ENCODE data around the gene RPL3. TPM values are rescaled to one million over a fixed set of nuclear protein-coding genes. Genes with fewer than 3 reads are reported as not detected.
"Not testable (repeated sequence)": the region's sequence is repeated elsewhere in the genome, so short reads cannot be mapped to it uniquely, and the experiment has no call there.

The RPL3 gene
- polyA plus RNA-seq, 10 donors = 1,869 to 3,670 (median 2,846) TPM

DNA sequence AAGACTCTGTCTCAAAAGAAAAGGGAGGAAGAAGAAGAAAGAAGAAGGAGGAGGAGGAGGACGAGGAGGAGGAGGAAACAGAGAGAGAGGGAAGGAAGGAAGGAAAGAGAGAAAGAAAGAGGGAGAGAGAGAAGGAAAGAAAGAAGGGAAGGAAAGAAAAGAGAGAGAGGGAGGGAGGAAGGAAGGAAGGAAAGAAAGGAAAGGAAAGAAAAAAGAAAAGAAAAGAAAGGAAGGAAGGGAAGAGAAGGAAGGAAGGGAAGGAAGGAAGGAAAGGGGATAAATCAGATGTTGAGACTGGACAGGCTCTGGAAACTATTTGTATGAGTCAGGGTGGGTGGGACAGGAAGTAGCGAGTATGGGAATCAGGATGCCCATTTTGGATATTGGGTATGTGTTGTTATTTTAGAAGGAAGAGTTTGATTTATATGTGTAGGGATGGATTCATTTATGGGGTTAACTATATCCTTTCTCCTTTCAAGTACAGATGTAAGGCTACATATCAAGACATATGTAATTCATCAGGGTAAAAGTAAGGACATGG, 6.0 kb upstream of the RPL3 start:
- no peak for DNase-seq

DNA sequence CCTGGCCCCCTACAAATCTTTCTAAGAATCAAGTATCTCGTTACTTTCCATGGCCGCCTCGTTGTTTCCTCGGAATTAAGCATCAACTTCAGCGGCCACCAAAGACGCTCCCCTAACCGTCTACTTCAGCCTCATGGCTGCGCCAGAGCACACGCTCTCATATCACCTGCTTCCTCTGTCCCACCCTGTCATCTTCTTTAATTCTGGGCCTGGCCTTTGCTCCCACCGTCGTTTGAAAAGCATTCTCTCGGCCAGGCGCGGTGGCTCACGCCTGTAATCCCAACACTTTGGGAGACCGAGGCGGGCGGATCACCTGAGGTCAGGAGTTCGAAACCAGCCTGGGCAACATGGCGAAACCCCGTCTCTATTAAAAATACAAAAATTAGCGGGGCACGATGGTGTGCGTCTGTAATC, 1.2 kb upstream of the RPL3 start:
- DNase-seq = not testable (repeated sequence)

DNA sequence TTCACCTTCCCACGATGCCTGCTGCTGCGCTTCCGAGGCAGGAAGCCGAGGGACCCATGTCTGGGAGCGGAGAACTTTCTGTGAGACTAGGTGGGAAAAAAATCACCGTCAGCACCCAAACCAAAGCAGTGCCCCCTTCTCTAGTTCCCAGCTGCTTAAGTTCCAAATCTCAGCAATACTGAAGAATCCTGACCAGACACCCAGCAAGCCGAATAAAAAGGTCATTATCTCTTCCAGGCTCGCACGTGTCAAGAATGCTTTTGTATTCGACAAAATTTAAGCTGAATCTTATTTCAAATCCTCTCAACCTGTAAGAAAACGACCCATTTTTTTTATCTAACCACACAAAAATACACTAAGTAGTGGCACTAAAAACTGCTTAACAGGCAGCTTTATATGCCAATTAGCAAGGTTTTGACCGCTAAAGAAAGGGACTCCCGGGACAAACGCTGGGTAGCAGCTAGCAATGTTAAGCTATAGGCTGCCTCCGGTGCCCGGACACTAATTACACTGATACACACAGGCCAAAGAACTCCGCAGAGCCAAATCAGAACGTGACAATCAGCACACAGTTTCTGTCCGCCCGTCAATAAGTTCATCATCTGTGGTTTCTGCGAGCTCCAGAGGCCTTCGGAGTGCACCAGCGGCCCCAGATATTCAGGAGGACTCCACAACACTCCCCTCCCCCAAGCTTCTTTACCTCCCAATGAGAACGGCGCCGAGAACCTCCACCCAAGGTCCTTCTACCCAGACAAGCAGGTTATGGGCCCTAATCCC, 728 bp downstream of the RPL3 start:
- no peak for DNase-seq

DNA sequence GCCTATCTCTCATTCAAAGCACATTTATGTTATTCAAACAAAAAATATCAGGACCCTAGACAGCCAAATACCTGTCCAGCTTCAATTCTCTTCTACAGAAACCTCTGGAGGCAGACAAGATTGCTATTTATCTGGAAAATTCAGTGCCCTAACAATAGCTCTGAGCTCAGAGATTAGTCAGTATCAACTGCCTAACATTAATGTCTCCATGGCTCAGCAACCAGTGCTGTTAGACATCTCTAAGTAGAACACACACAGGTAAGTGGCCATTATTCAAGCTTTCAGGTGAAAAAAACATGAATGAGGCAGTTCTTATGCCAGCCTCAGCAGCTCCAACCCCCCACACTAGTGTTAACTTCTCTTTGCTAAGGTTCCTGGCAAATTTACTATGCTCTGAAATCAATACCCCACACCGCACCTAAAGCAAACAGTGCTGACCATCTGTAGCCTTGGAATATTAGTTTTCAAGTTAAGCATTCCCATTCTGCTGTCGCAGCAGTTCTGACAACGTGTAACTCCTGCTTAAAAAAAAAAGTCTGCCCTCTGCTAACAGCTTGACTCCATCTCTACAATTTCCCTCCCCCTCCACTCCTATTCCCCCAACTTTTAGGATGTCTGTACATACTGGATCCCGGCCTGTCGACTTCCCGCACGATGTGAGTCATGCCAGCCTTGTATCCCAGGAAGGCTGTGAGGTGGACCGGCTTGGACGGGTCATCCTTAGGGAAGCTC, 1.5 kb downstream of the RPL3 start:
- DNase-seq = no peak

DNA sequence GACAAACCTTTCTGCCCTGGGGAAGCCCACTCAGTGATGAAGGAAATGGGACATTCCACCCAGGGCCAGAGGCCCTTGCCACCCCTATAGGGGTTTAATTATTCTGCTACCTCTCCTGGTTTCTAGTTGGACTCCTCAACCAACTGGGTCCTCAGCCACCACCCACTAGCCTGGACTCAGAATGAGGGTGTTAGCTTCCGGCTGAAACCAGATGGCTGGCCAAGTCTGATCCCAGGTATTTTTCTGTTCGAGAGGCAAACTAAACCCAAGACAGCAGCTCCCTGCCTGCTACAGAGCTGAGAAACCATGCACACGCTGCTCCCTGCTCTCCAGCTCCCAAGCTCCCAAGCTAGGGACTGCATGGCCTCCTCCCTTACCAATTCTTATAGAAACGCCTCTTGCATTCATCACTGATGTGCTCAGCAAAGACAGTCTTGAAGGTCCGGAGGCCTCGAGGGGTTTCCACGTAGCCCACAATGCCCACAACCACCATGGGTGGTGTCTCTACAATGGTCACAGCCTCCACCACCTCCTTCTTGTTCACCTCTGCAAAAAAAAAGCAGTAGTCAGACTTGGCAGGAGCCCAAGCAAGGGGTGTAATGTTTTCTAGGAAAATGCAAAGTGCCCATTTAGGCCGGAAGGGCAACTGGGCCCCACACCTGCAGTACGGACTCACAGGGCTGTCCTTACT, 2.2 kb downstream of the RPL3 start:
- DNase-seq = no peak

DNA sequence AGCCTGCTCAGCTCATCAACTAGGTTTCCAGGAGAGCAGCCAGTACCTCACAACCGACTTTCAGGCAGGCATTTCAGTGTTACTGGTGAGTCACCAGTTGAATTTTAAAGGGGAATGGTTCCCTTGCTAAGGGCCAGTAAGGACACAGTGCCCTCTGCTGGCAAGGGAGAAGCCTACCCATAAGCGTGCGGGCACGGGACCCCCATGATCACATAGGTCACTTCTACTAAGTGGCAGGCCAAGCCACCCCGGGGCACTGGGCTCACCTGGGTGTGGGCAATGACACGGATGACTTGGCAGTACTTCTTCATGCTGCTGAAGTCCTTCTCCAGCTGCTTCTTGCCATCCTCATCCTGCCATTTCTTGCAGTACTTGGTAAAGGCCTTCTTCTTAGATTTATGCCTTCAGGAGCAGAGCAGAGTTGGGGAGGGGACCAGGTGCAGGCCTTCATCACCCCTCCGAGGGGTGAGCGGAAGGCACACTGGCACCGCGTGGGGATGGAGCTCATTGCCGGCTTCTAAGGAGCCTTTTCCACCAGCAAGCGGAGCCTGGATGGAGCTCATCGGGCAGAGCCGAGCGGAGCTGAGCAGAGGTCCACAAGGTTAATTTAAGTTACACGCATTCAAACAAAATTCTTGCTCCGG, 2.9 kb downstream of the RPL3 start:
- DNase-seq = peak; percentile 67 to 85 (median 77)

DNA sequence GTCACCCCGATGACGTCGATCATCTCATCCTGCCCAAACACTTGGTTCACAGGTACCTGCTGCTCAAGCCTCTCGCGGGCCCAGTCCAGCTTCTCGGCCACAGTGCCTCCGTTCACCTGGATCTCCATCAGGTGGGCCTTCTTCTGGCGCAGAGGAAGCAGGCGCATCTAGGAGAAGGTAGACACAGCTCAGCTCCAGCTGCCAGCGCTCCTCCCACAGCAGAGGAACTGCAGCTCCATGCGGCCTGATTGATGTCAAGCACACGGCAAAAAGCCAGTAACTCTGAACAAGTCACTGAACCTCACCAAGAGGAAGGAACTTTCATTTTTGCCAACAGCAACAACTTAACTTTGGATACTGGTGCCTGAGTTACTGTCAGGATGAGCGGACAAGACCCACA, 4.0 kb downstream of the RPL3 start:
- DNase-seq = no peak

DNA sequence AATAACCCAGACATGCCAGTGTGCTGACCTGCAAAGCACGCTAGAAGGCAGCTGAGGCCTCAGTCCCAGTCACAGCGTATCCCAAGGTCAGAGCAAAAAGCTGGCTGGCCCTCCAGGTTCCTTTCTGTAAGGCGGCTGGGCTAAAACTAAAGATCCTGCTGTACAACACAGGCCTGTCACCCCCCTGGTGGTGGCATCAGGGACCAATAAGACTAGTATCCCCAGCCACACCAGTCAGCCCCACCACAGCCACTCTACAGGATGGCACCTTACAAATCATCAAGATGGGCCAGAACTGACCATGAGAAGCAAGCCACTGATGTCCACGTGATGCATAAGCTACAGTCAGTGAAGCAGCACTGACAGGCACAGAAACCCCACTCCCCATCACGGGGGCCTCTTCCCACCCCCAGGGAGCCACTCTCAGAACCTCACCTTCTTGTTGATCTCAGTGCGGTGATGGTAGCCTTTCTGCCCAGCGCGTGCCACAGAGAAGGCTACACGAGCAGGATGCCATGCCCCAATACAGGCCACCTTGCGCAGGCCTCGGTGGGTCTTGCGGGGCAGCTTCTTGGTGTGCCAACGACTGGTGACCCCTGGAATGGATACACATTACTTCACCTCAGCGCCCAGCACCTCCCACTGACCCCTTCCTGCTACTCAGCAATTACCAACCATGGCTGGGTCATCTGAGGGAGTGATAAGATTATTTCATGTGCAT, 5.0 kb downstream of the RPL3 start:
- DNase-seq = no peak

DNA sequence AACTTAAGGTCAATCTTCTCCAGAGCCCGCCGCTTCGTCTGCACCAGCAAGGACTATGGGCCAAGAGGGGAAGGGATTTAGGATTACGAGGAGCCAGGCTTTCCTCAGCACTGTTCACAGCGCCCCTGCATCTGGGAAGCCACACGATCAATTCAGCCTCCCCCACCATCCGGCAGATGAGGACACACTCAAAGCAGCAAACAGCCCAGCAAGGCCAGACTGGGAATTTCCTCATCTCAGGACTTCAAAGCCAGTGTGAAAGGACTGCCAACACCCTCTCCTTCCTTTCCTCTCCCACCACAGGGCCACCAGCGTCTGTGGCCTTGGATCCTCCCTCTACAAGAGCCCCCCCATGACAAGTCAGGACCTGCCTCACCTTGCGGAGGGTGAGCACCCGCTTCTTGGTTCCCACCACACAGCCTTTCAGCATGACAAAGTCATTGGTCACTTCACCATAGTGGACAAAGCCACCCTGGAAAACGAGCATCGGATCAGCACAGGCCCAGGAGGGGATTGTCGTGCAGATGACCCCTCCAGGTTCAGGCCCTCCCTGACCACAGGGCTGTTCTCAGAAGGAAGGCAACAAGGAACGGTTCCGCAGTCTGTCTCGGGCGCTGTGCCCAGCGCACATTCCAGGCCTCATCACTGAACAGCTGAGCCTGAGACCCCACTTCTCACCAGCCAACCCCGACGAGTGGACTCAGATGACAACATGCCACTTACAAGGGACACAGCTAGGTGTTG, 6.0 kb downstream of the RPL3 start:
- DNase-seq = no peak

DNA sequence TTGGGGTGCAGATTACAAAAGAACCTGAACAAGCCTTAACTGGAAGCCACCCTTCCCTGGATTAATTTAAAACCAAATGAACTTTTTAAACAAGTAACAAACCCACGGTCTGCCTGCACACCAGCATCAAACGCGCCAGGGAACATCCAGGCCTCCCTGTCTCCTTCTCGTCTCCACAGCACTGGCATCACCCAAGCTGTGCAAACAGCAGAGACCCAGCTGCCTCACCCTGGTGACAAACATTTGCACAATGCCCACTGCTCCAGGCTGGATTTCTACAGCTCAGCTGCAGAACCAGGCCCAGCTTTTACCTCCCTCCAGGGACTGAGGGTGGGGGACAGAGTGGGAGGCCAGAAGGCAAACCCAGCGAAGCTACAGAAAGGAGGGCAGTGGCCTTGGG, 7.0 kb downstream of the RPL3 start:
- DNase-seq = no peak

DNA sequence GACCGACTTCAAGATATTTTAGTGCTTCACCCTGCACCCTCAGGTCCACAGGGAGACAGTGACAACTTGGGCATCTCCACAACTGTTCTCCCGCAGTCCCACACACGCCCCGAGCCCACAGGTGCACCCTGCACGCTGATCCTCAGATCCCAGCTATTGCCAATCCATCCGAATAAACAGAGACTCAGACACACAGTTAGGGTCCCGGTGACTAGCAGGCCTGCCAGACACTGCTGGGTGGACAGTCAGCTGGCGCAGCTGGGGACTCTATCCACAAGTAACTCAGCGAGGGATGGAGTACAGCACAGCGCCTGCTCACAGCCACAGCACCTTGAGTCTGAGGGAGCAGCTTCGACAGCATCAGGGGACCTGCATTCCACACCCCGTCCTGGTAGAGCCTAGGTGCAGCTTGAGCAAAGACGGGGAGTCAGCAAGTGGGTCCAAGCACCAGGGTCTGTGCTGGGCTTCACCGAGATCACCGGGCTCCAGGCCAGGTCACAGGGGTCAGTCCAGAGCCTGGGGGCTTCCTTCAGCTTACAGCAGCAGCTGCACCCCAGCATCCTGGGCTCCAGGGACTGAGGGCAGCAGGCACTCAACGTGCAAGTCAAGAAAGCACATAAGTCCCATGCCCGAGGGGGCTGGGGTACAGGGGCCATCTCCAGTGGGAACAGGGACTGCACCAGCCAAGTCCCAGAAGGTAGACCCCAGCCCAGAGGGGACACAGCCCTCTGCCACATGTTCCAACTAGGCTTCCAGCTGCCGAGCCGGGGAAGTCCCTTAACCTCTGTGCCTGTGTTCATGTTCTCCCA, 7.6 kb downstream of the RPL3 start:
- DNase-seq = no peak

DNA sequence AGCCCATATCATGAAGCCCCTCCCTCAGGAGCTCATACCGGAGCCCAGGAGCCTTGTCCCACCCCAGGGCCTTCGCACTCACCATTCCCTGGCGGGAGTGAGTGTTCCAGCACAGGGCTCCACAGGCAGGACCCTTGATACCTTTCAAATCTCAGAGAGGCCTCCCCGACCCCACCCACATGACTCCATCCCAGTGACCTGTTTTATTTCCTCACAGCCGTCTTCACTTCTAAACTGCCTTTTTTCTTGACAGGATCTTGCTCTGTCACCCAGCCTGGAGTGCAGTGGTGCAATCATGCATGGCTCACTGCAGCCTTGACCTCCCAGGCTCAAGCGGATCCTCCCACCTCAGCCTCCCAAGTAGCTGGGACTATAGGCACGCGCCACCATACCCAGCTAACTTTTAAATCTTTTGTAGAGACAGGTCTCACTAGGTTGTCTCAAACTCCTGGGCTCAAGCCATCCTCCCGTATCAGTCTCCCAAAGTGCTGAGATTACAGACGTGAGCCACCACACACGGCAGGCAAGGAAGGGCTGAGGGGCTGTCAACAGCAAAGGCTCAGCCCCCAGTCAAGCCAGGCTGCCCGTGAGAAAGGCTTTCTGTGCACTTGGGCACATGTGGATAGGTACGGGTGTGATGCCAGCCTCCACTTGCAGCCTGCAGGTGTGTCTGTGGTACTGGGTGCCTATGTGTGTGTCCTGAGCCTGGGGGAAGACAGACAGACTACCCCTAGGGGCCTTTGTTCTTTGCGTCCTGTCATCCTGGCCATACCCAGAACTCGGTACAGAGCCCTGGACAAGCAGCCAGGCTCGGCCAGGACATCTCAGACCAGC, 9.3 kb downstream of the RPL3 start:
- no peak for DNase-seq

DNA sequence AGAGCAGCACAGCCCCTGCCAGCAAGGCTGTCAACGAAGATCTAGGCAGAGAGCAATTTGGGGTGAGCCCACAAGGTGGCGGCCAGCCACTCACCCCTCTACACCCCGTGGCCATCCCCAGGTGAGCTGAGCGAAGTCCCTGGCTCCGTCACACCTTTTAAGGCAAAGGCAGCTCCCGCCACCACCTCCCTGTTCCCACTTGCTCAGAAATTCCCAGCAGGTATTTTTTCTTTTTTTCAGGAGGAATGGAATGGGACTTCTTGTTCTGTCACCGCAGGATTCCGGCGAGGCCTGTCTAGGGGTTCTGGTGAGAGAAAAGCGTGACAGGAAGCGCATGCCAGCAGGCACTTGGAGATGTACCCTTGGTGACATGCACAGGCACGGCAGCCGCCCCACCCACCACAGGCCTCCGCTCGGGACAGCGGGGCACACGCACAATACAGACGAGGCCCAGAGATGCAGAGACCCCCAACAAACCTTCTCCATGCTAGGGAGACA, 10.0 kb downstream of the RPL3 start:
- DNase-seq = no peak

DNA sequence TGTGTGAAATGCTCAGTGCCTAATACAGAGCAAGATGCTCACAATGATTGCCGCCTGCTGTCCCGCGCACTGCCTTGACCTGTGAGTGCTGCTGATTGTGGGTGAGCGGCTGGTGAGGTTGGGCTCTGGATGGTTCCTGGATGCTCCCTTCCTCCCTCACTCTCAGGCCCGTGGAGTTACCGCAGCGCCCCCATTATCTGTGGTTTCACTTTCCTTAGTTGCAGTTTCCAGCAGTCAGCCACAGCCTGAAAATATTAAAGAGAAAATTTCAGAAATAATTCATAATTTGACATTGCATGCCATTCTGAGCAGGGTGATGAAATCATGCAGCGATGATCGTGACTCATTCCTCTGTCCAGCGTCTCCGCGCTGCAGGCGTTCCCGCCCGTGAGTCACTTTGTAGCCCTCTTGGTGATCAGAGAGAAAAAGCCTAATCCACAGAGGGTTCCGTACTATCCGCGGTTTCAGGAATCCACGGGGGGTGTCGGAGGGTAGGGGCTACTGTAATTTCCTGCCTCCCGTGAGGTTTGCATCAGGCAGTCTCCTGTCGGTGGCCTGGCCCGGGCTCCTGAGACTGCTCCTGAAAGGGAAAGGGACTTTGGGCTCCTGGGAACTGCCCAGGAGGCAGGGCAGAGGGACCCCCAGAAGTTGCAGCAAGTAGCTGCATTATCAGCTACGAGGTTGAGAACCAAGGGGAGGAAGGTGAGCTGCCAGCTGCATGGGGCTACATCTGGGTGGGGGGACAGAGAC, 10.6 kb downstream of the RPL3 start:
- DNase-seq = peak in 2 of 3 donors; percentile 61 to 92

DNA sequence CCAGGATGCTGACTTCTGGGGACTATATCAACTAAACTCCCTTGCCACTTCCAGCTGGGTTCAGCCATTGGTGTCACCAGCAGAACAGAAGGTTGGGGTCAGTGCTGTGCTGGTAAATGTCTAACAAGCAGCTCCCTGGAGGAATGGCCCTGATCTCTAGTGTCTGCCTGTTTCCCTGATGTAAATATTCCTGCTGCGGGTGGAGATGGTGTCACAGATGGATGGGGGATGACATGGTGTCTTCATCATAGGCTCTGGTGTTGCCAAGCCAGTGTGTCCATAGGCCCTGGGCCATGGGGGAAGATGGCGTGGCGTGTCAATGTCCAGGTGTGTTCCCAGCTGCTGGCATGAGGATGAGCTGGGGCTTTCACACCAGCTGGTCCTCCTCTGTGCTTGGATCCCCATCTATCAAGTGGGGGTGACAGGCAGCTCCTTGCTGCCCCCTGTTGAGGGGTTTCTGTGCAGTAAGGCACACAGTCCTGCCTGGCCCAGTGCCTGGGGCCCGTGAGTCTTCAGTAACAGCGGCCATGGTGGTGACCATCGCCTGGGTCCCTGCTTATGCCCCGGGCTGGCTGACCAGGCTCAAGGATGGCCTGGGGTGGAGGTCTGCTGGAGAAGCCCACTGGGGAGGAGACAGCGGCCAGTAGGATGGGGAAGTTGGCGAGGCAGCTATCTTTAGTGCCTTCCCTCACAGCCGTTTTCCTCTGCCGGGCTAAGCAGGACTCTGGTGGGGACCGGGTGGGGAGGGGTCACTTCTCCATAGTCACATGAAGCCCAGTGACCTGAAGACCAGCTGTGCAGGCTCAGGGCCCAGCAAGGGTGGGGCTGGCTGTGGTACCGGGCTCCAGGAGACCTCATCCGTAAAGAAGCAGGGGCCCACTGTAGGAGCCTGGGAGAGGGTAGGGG, 12.7 kb downstream of the RPL3 start:
- DNase-seq = no peak

DNA sequence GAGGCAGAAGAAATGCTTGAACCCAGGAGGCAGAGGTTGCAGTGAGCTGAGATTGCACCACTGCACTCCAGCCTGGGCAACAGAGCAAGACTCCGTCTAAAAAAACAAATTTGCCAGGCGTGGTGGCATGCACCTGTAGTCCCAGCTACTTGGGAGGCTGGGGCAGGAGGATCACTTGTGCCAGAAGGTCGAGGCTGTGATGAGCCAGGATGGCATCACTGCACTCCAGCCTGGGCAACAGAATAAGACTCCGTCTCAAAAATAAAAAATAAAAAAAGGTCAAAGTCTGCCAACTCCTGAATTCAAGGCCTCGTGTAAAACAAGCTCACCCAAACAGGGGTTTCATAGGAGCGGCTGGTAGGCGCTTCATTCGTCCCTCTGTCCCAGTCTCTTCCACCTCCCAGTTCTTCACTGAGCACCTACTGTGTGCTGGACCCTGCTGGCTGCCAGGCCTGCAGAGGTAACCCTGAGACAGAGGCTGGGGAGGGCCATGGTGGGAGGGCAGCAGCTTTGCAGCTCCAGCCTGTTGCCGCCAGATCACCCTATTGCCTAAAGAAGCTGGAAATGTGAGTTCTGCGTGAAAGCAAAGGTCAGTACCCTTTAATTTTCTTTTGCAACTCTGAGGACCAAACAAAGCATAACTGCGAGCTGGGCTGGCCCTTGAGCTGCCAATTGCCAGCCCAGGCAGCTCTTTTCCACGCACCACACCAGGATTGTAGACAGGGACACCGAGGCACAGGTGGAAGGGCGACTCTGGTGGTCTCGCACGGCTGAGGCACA, 15.3 kb downstream of the RPL3 start:
- DNase-seq = no peak
